GM23338 (cell line): ENCODE results near the gene IQGAP2. TPM values are rescaled to one million over a fixed set of nuclear protein-coding genes. Genes with fewer than 3 reads are reported as not detected.

Experiments used
- ATAC-seq: fragments of 200-7000 bp; cut with Tn5 transposase; 3 replicates; pipeline ENCODE4 v1.9.1; 2020
- DNase-seq: peaks from one replicate; pipeline ENCODE4 v3.0.0-alpha.2; 2015; ENCODE audit warnings: low spot score
- H2AFZ ChIP-seq: fragments of 200-600 bp; sonication (generic); 2 replicates; pipeline ENCODE4 v1.8.0; 2016; ENCODE audit warnings: antibody characterized with exemption, mild to moderate bottlenecking, moderate library complexity
- H3F3A ChIP-seq: fragments of 200-600 bp; sonication (generic); replicated peaks from 2 replicates; pipeline ENCODE4 v1.8.0; 2017; ENCODE audit warnings: antibody characterized with exemption, mixed run types, low read depth
- H3K27ac ChIP-seq: fragments of 200-600 bp; sonication (generic); 2 replicates; pipeline ENCODE4 v1.6.1; 2016; ENCODE audit warnings: low read depth
- H3K27me3 ChIP-seq: fragments of 200-600 bp; sonication (generic); 2 replicates; pipeline ENCODE4 v1.8.0; 2016; ENCODE audit warnings: mild to moderate bottlenecking, mixed run types, moderate library complexity; ENCODE audit not compliant: insufficient read depth
- H3K36me3 ChIP-seq: fragments of 200-600 bp; sonication (generic); 2 replicates; pipeline ENCODE4 v1.8.0; 2016; ENCODE audit warnings: mild to moderate bottlenecking; ENCODE audit not compliant: insufficient read depth
- H3K4me1 ChIP-seq: fragments of 200-600 bp; sonication (generic); 2 replicates; pipeline ENCODE4 v1.8.0; 2016; ENCODE audit warnings: mild to moderate bottlenecking, moderate library complexity; ENCODE audit not compliant: insufficient read depth
- H3K4me2 ChIP-seq: fragments of 200-600 bp; sonication (generic); 2 replicates; pipeline ENCODE4 v1.7.1; 2017; ENCODE audit warnings: mixed run types
- H3K4me3 ChIP-seq: fragments of 200-600 bp; sonication (generic); 2 replicates; pipeline ENCODE4 v1.6.1; 2016; ENCODE audit warnings: mixed run types
- H3K79me2 ChIP-seq: fragments of 200-600 bp; sonication (generic); replicated peaks from 2 replicates; pipeline ENCODE4 v1.8.0; 2017; ENCODE audit warnings: mild to moderate bottlenecking; ENCODE audit not compliant: insufficient read depth
- H3K9me2 ChIP-seq: fragments of 200-600 bp; sonication (generic); 2 replicates; pipeline ENCODE4 v1.8.0; 2017; ENCODE audit not compliant: insufficient read depth
- H4K20me1 ChIP-seq: fragments of 200-600 bp; sonication (generic); replicated peaks from 2 replicates; pipeline ENCODE4 v1.8.0; 2017; ENCODE audit warnings: mild to moderate bottlenecking; ENCODE audit not compliant: insufficient read depth
- H3K27ac Mint-ChIP-seq: 2 replicates; pipeline ENCODE4 v1.8.0; 2020; ENCODE audit warnings: inconsistent platforms, mild to moderate bottlenecking, moderate library complexity, mixed read lengths
- H3K27me3 Mint-ChIP-seq: 3 replicates; pipeline ENCODE4 v1.8.0; 2022; ENCODE audit warnings: low read depth, mild to moderate bottlenecking, moderate library complexity, mixed read lengths, inconsistent platforms; ENCODE audit not compliant: insufficient read depth, poor library complexity
- H3K36me3 Mint-ChIP-seq: 3 replicates; pipeline ENCODE4 v1.8.0; 2021; ENCODE audit warnings: low read depth, mild to moderate bottlenecking, inconsistent platforms, moderate library complexity, mixed read lengths
- H3K4me1 Mint-ChIP-seq: 3 replicates; pipeline ENCODE4 v1.8.0; 2020; ENCODE audit warnings: mild to moderate bottlenecking, inconsistent platforms, mixed read lengths
- H3K4me3 Mint-ChIP-seq: 3 replicates; pipeline ENCODE4 v1.8.0; 2021; ENCODE audit warnings: moderate library complexity, mild to moderate bottlenecking, inconsistent platforms, mixed read lengths
- H3K9me3 Mint-ChIP-seq: 3 replicates; pipeline ENCODE4 v1.8.0; 2020; ENCODE audit warnings: moderate library complexity, mild to moderate bottlenecking, inconsistent platforms, mixed read lengths
- CREB1 ChIP-seq: fragments of 250-450 bp; sonication (Bioruptor Pico); IDR thresholded peaks from 2 replicates; pipeline ENCODE4 v1.5.0; 2020; ENCODE audit warnings: low read depth, mild to moderate bottlenecking, moderate library complexity
- CTCF ChIP-seq, 2 experiments: fragments of 200-600 bp in 1 of 2; sonication (generic) in 1 of 2; conservative IDR thresholded peaks; 2 replicates each; pipeline versions ENCODE4 v1.5.1 to v1.6.1; 2016 to 2017; ENCODE audit warnings: antibody characterized with exemption in 2 of 2, low read depth in 2 of 2, mild to moderate bottlenecking in 2 of 2, moderate library complexity in 1 of 2
- ETS1 ChIP-seq: IDR thresholded peaks from 2 replicates; pipeline ENCODE4 v1.6.1; 2016; ENCODE audit warnings: antibody characterized with exemption
- EZH2 ChIP-seq: fragments of 200-600 bp; sonication (generic); IDR thresholded peaks from one replicate; pipeline ENCODE4 v1.8.0; 2017; ENCODE audit warnings: antibody characterized with exemption, mild to moderate bottlenecking, low read depth; ENCODE audit not compliant: unreplicated experiment
- EZH2phosphoT487 ChIP-seq: fragments of 200-600 bp; sonication (generic); IDR thresholded peaks from one replicate; pipeline ENCODE4 v1.8.1; 2018; ENCODE audit warnings: antibody characterized with exemption; ENCODE audit not compliant: unreplicated experiment
- JUNB ChIP-seq: IDR thresholded peaks from one replicate; pipeline ENCODE4 v1.6.1; 2016; ENCODE audit warnings: antibody characterized with exemption; ENCODE audit not compliant: unreplicated experiment
- NANOG ChIP-seq: IDR thresholded peaks from 2 replicates; pipeline ENCODE4 v1.6.1; 2016; ENCODE audit warnings: antibody characterized with exemption, borderline replicate concordance
- POLR2AphosphoS5 ChIP-seq: IDR thresholded peaks from 2 replicates; pipeline ENCODE4 v1.6.1; 2016; ENCODE audit warnings: antibody characterized with exemption, low read depth
- REST ChIP-seq: IDR thresholded peaks from one replicate; pipeline ENCODE4 v1.6.1; 2018; ENCODE audit warnings: antibody characterized with exemption; ENCODE audit not compliant: unreplicated experiment
- STAT1 ChIP-seq: IDR thresholded peaks from one replicate; pipeline ENCODE4 v1.6.1; 2016; ENCODE audit warnings: antibody characterized with exemption; ENCODE audit not compliant: unreplicated experiment
- ZNF114 ChIP-seq: fragments of 250-450 bp; sonication (Bioruptor Pico); IDR thresholded peaks from 2 replicates; pipeline ENCODE4 v1.5.0; 2020; ENCODE audit warnings: mild to moderate bottlenecking, moderate library complexity
- ZNF331 ChIP-seq: fragments of 250-450 bp; sonication (Bioruptor Pico); IDR thresholded peaks from 2 replicates; pipeline ENCODE4 v1.5.0; 2020; ENCODE audit warnings: low read depth, mild to moderate bottlenecking, moderate library complexity
- ZNF462 ChIP-seq: fragments of 250-450 bp; sonication (Bioruptor Pico); IDR thresholded peaks from 2 replicates; pipeline ENCODE4 v1.5.0; 2020; ENCODE audit warnings: mild to moderate bottlenecking, moderate library complexity
- polyA plus RNA-seq: library from polyadenylated mRNA; unstranded; fragments of >200 nt; fragmentation: Nextera tagmentation; extraction: Ambion mirVana; gene quantifications from 2 replicates; pipeline ENCODE4 v1.2.1, GENCODE V29; 2016
- total RNA-seq: library from RNA; depleted of rRNA; stranded (reverse); fragments of >200 nt; shearing (Covaris generic); gene quantifications from 2 replicates; pipeline ENCODE4 v1.2.3, GENCODE V29; 2014

Gene IQGAP2
- total and polyA plus RNA-seq, 2 experiments from 2014 or later, result 60.0 to 86.5 TPM

GRCh38 chr5:76669245-76669644, 266.2 kb downstream of the IQGAP2 start:
- no peak overlapping the region for H3K4me3 ChIP-seq
- no peaks in the 10 kb centered on the region for H3K79me2 ChIP-seq
- H3K4me1 ChIP-seq, result no peaks in the 10 kb centered on the region
- Mint-ChIP-seq H3K4me3 (no peak overlapping the region), H3K36me3 (peaks cover 19% of the 10 kb centered on the region), H3K27ac (no peak overlapping the region), H3K4me1 (no peaks in the 10 kb centered on the region), H3K9me3 (no peaks in the 10 kb centered on the region), H3K27me3 (peaks cover 3% of the 10 kb centered on the region)
- H3K27me3 ChIP-seq, result no peaks in the 10 kb centered on the region
- no peaks in the 10 kb centered on the region for H3F3A ChIP-seq
- TF ChIP-seq NANOG, result no peak
- TF ChIP-seq CTCF (conservative IDR thresholded peaks at IDR 0.05; ENCODE audit: low read depth in 2 of 2), result no peak
- TF ChIP-seq CREB1, result no peak
- TF ChIP-seq POLR2AphosphoS5, result no peak
- no peak for TF ChIP-seq ZNF114 (CRISPR knock-in tag)
- no peak for TF ChIP-seq JUNB
- TF ChIP-seq STAT1, result no peak
- no peak for TF ChIP-seq EZH2phosphoT487
- TF ChIP-seq ETS1, result no peak
- TF ChIP-seq ZNF331 (CRISPR knock-in tag), result no peak
- TF ChIP-seq EZH2, result no peak
- no peak for TF ChIP-seq ZNF462
- TF ChIP-seq REST, result no peak
- no peak overlapping the region for H3K4me2 ChIP-seq
- ATAC-seq, result no peak
- no peak overlapping the region for H2AFZ ChIP-seq
- DNase-seq, result no peak
- H3K27ac ChIP-seq, result no peak overlapping the region
- no peaks in the 10 kb centered on the region for H4K20me1 ChIP-seq
- no peaks in the 10 kb centered on the region; the same call in 1 of the 2 replicates for H3K9me2 ChIP-seq
- no peaks in the 10 kb centered on the region for H3K36me3 ChIP-seq
